ENCODE data around the gene TANC1. TPM values are rescaled to one million over a fixed set of nuclear protein-coding genes. Genes with fewer than 3 reads are reported as not detected.

TANC1 gene
- polyA plus RNA-seq, 2 of the 4 experiments (the other 2 are of a cell fraction), result 9.2 to 21.2 TPM

- ChIA-PET CTCF (interaction anchor here (1.7 kb wide), 1 partner anchor 64 kb away, joined by 4 read pairs; no protein-coding TSS in a partner anchor), POLR2A (no interaction called here)
- Histone ChIP-seq H3K4me2 (peak overlapping the region; percentile 40; the same call in 1 of the 3 replicates), H3K9me3 (0 out of 3 replicates have a peak, but pooled peaks cover 3% of the 10 kb centered on the region), H3K4me3 (no peak overlapping the region), H3K4me1 (peaks cover 24% of the 10 kb centered on the region), H3K27ac (peak overlapping the region in 1 of 2 experiments; percentile 42; a peak in 1 of 6 replicates)
- no peak for FAIRE-seq
- ATAC-seq, result no peak
- no peak for DNase-seq (ENCODE audit: low read depth in 1 of 2, low spot score in 1 of 2)
- 31% methylated on average over 1 of the region's 1 CpG for WGBS (ENCODE audit: missing lambda C conversion rate)
- TF ChIP-seq NFE2L2 (conservative IDR thresholded peaks at IDR 0.05; ENCODE audit: low read length) (no peak), ZC3H11A (IDR thresholded peaks at IDR 0.05) (no peak), MAFK (IDR thresholded peaks at IDR 0.05; ENCODE audit: partially characterized antibody) (no peak), POLR2AphosphoS2 (conservative IDR thresholded peaks at IDR 0.05; ENCODE audit: low read length) (no peak), ELK1 (IDR thresholded peaks at IDR 0.05; ENCODE audit: low read depth, low read length) (no peak), HMGXB4 (CRISPR knock-in tag; IDR thresholded peaks at IDR 0.05; ENCODE audit: borderline replicate concordance) (no peak), MYC (IDR thresholded peaks at IDR 0.05; ENCODE audit: borderline replicate concordance, low read length) (no peak), HOXB5 (CRISPR knock-in tag; IDR thresholded peaks at IDR 0.05) (no peak), HEYL (CRISPR knock-in tag; IDR thresholded peaks at IDR 0.05) (no peak), RAD21 (conservative IDR thresholded peaks at IDR 0.05 in 1 of 2, IDR thresholded peaks at IDR 0.05 in 1 of 2) (no peak), ATOH8 (CRISPR knock-in tag; IDR thresholded peaks at IDR 0.05; ENCODE audit: low read depth) (no peak), CTCF (IDR thresholded peaks at IDR 0.05) (no peak), HOXA7 (CRISPR knock-in tag; IDR thresholded peaks at IDR 0.05) (no peak), NPAS2 (CRISPR knock-in tag; IDR thresholded peaks at IDR 0.05; ENCODE audit: borderline replicate concordance) (no peak), SMC3 (IDR thresholded peaks at IDR 0.05) (no peak), RARB (CRISPR knock-in tag; IDR thresholded peaks at IDR 0.05) (no peak), HOXB13 (CRISPR knock-in tag; IDR thresholded peaks at IDR 0.05; ENCODE audit: low read depth) (no peak)
Measured at GRCh38 chr2:158923641-158924040, 44.8 kb upstream of the TANC1 start.

GRCh38 chr2:158926478-158926948 is 41.9 kb upstream of the TANC1 start:
- H3K9me3 ChIP-seq, result 0 out of 3 replicates have a peak, but pooled peaks cover 3% of the 10 kb centered on the region
- FAIRE-seq, result no peak
- WGBS (ENCODE audit: missing lambda C conversion rate), result under 1% methylated on average over 6 of the region's 8 CpGs
- ChIA-PET POLR2A (interaction anchor here (0.6 kb wide), 1 partner anchor 41 kb away, joined by 4 read pairs; no protein-coding TSS in a partner anchor), CTCF (interaction anchor here (1.1 kb wide), 1 partner anchor 110 kb away, joined by 3 read pairs; no protein-coding TSS in a partner anchor)
- peak; percentile 85 to 86 for ATAC-seq
- no peak for TF ChIP-seq NFE2L2 (conservative IDR thresholded peaks at IDR 0.05; ENCODE audit: low read length)
- TF ChIP-seq CBX8 (IDR thresholded peaks at IDR 0.05), result no peak
- no peak for TF ChIP-seq HMGXB4 (CRISPR knock-in tag; IDR thresholded peaks at IDR 0.05; ENCODE audit: borderline replicate concordance)
- 0 out of 2 replicates have a peak, but pooled peaks have one; percentile 26 for TF ChIP-seq FOSL2 (IDR thresholded peaks at IDR 0.05)
- 0 out of 2 replicates have a peak, but pooled peaks have one; percentile 44 for TF ChIP-seq FOSL2 (CRISPR knock-in tag; IDR thresholded peaks at IDR 0.05)
- TF ChIP-seq EHMT2 (IDR thresholded peaks at IDR 0.05; ENCODE audit: low read depth), result no peak
- no peak overlapping the region for H3K4me3 ChIP-seq
- peak overlapping the region; percentile 2 to 44; a peak in 5 of 6 replicates for H3K27ac ChIP-seq
- H3K4me2 ChIP-seq, result peak overlapping the region; percentile 58
- peaks cover 31% of the 10 kb centered on the region for H3K4me1 ChIP-seq
- peak in 1 of 2 experiments; percentile 63 for DNase-seq (ENCODE audit: low read depth in 1 of 2, low spot score in 1 of 2)

Data from A549 (cell line).